OCI-LY3 (cell line): ENCODE measurements around the gene NFXL1.

Experiments used
- H2AFZ ChIP-seq: fragments of 200-600, 300-600 bp; shearing (Covaris generic); 2 replicates; pipeline ENCODE4 v1.6.0; 2014; ENCODE audit warnings: antibody characterized with exemption, low read depth, low read length
- H3K27ac ChIP-seq: fragments of 200-600, 300-600 bp; sonication (generic); 2 replicates; pipeline ENCODE4 v1.5.1; 2014; ENCODE audit warnings: mild to moderate bottlenecking, low read length, moderate library complexity, mixed read lengths
- H3K27me3 ChIP-seq: fragments of 200-600, 300-600 bp; sonication (generic); 2 replicates; pipeline ENCODE4 v1.6.1; 2014; ENCODE audit warnings: low read depth, low read length, mixed read lengths
- H3K36me3 ChIP-seq: fragments of 200-600, 300-600 bp; sonication (generic); replicated peaks from 2 replicates; pipeline ENCODE3; 2014; ENCODE audit warnings: low read depth, low read length, mixed read lengths
- H3K4me1 ChIP-seq: fragments of 300-600, 200-600 bp; sonication (generic); 2 replicates; pipeline ENCODE4 v1.6.1; 2014; ENCODE audit warnings: low read length, mixed read lengths
- H3K4me2 ChIP-seq: fragments of 200-600, 300-600 bp; sonication (generic); 2 replicates; pipeline ENCODE4 v1.6.1; 2014; ENCODE audit warnings: low read length, mixed read lengths
- H3K4me3 ChIP-seq: fragments of 300-600, 200-600 bp; sonication (generic); 2 replicates; pipeline ENCODE4 v1.5.1; 2014; ENCODE audit warnings: antibody characterized with exemption, mild to moderate bottlenecking, low read length, moderate library complexity
- H3K79me2 ChIP-seq: fragments of 300-600, 200-600 bp; shearing (Covaris generic); 2 replicates; pipeline ENCODE4 v1.6.1; 2014; ENCODE audit warnings: mild to moderate bottlenecking, low read length, mixed read lengths
- H3K9ac ChIP-seq: fragments of 300-600, 200-600 bp; shearing (Covaris generic); 2 replicates; pipeline ENCODE4 v1.6.0; 2014; ENCODE audit warnings: mild to moderate bottlenecking, low read length, moderate library complexity
- H3K9me3 ChIP-seq: fragments of 200-600, 300-600 bp; shearing (Covaris generic); 2 replicates; pipeline ENCODE4 v1.6.1; 2014; ENCODE audit warnings: low read length, mixed read lengths; ENCODE audit not compliant: insufficient read depth
- H4K20me1 ChIP-seq: fragments of 200-600, 300-600 bp; sonication (generic); 2 replicates; pipeline ENCODE4 v1.6.1; 2016; ENCODE audit warnings: low read length, mixed read lengths; ENCODE audit not compliant: insufficient read depth
- CTCF ChIP-seq: fragments of 200-600, 300-600 bp; sonication (generic); IDR thresholded peaks from 2 replicates; pipeline ENCODE4 v1.5.1; 2014; ENCODE audit warnings: antibody characterized with exemption, low read length, low read depth
- EZH2phosphoT487 ChIP-seq: fragments of 200-600 bp; shearing (Covaris generic); IDR thresholded peaks from 2 replicates; pipeline ENCODE4 v1.6.1; 2018; ENCODE audit warnings: antibody characterized with exemption, mixed run types, low read depth

Gene NFXL1

GRCh38 chr4:47914220-47914925 lies at the start of gene NFXL1:
Gene NFXL1, minus strand, starts transcription at chr4:47914583. Its CDS starts 380 bp downstream, at chr4:47914203.
- Histone ChIP-seq H3K27me3 (no peaks in the 10 kb centered on the region), H4K20me1 (peaks cover 4% of the 10 kb centered on the region; the same call in 1 of the 2 replicates), H3K79me2 (peaks cover 45% of the 10 kb centered on the region), H2AFZ (peak within 1 kb of the TSS; percentile 87), H3K4me1 (peaks cover 35% of the 10 kb centered on the region), H3K9ac (peak within 1 kb of the TSS; percentile 94), H3K4me2 (peak within 1 kb of the TSS; percentile 95), H3K36me3 (peaks cover 23% of the 10 kb centered on the region), H3K4me3 (peak within 1 kb of the TSS; percentile 93), H3K27ac (peak within 1 kb of the TSS; percentile 59), H3K9me3 (no peaks in the 10 kb centered on the region)
- no peak for TF ChIP-seq CTCF
- no peak for TF ChIP-seq EZH2phosphoT487

DNA sequence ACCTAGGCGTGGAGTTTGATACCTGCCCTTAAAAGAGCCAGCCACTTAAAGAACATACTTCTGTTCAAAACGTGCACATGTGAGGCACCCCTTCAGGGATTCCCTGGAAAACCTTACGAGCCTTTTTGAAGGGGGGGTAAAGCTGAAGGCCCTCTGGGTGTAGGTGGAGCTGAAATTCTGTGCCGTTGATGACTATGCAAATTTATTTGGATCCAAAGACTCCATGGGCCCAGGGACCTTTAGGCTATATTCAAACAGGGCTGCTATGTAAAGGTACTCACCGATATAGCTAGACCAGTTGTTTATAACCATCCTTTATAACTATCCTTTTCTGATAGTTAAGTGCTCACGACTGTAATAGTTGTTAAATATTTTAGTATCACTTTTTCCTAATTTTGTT lies 40.3 kb upstream of the NFXL1 start:
- H3K79me2 ChIP-seq = no peaks in the 10 kb centered on the region
- no peaks in the 10 kb centered on the region for H3K4me1 ChIP-seq
- H3K9me3 ChIP-seq = no peaks in the 10 kb centered on the region
- no peak overlapping the region for H3K27ac ChIP-seq
- TF ChIP-seq EZH2phosphoT487 (no peak), CTCF (no peak)
- H4K20me1 ChIP-seq = no peaks in the 10 kb centered on the region
- H3K4me2 ChIP-seq = no peak overlapping the region
- no peak overlapping the region for H2AFZ ChIP-seq
- no peak overlapping the region for H3K9ac ChIP-seq
- H3K27me3 ChIP-seq = no peaks in the 10 kb centered on the region
- H3K4me3 ChIP-seq = no peak overlapping the region
- H3K36me3 ChIP-seq = no peaks in the 10 kb centered on the region

GRCh38 chr4:47954245-47954644 lies 39.9 kb upstream of the NFXL1 start:
- H3K9ac ChIP-seq = no peak overlapping the region
- H3K27me3 ChIP-seq = no peaks in the 10 kb centered on the region
- no peak overlapping the region for H3K27ac ChIP-seq
- TF ChIP-seq CTCF (no peak), EZH2phosphoT487 (no peak)
- H3K79me2 ChIP-seq = no peaks in the 10 kb centered on the region
- H3K9me3 ChIP-seq = no peaks in the 10 kb centered on the region
- no peak overlapping the region for H3K4me2 ChIP-seq
- H4K20me1 ChIP-seq = no peaks in the 10 kb centered on the region
- no peaks in the 10 kb centered on the region for H3K4me1 ChIP-seq
- no peak overlapping the region for H3K4me3 ChIP-seq
- H3K36me3 ChIP-seq = peaks cover 4% of the 10 kb centered on the region
- no peak overlapping the region for H2AFZ ChIP-seq

DNA sequence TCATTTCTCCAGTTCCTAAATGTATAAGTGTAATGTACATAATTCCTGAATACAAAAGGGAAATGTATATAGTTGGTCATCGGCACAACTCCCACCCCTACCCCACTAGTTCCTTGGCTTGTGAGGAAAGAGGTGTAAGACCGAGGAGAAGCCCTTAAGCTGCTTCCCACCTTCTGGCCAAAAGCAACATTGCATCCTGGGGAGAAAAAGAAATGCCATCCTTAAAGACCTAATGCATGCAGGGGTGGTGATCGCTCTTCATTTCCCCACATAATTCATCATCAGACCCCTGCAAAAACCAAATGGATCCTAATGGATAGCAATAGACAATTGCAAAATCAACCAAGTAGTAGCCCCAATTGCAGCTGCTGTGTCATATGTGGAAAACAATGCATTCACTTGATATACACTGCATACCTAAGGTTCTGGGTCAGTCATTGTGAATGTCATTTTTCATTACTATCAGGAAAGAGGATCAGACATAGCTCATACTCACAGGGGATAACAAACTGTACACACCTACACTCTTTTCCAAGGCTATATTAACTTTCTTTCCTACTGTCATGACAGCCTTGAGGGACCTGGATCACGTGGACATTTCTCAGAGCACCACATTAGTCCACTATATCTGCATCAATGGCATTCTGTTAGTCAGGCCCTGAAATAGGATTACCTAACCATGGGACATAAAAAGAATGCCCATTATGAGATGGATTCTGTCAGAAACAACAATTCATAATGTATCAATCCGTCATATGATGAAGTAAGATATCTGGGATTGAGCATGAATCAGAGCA lies 31.7 kb upstream of the NFXL1 start:
- no peaks in the 10 kb centered on the region for H3K4me1 ChIP-seq
- H3K4me2 ChIP-seq = no peak overlapping the region
- no peaks in the 10 kb centered on the region for H4K20me1 ChIP-seq
- H3K27ac ChIP-seq = no peak overlapping the region
- H3K27me3 ChIP-seq = no peaks in the 10 kb centered on the region
- H3K9ac ChIP-seq = no peak overlapping the region
- TF ChIP-seq EZH2phosphoT487 (no peak), CTCF (no peak)
- no peak overlapping the region for H3K4me3 ChIP-seq
- H3K36me3 ChIP-seq = peaks cover 4% of the 10 kb centered on the region
- H2AFZ ChIP-seq = no peak overlapping the region
- H3K79me2 ChIP-seq = no peaks in the 10 kb centered on the region
- H3K9me3 ChIP-seq = no peaks in the 10 kb centered on the region
